K562 (cell line): ENCODE data around the gene ARMC6. TPM values are rescaled to one million over a fixed set of nuclear protein-coding genes. Genes with fewer than 3 reads are reported as not detected.

ENCODE experiments used
- ATAC-seq: fragments of 200-7000 bp; cut with Tn5 transposase; 3 replicates; pipeline ENCODE4 v1.9.1; 2020; ENCODE audit warnings: moderate library complexity
- BruUV-seq: library from RNA; stranded (reverse); fragments of 400-500 nt; replicated peaks from 2 replicates; lab custom pipeline; 2021; lab: Mats Ljungman, UMichigan
- CTCF ChIA-PET: fragments of 300-600 bp; formaldehyde crosslinking; extraction: SDS; loops from one replicate; lab custom pipeline; 2021; ENCODE audit warnings: low intra/inter-chr PET ratio; lab: Yijun Ruan, JAX
- POLR2A ChIA-PET: fragments of 300-600, 350-650 bp; sonication (Branson Sonifier 250); formaldehyde crosslinking; extraction: SDS; loops from one replicate; lab custom pipeline; 2021; ENCODE audit warnings: antibody characterized with exemption, inconsistent platforms; lab: Yijun Ruan, JAX
- DNase-seq, 4 experiments: peaks; one replicate each; pipeline versions ENCODE4 v3.0.0 to v3.0.0-alpha.2; 2011 to 2018; ENCODE audit warnings: low spot score in 3 of 4, mixed read lengths in 3 of 4; ENCODE audit errors: extremely low read depth in 1 of 4
- FAIRE-seq: peaks from 2 replicates; lab custom pipeline; 2011; peaks lifted over from hg19 to GRCh38; lab: Jason Lieb, UNC
- H2AFZ ChIP-seq: 2 replicates; pipeline ENCODE4 v1.6.0; 2011; ENCODE audit warnings: low read depth, low read length, control low read depth, inconsistent platforms
- H3K27ac ChIP-seq: fragments of 200-600 bp; 3 replicates; pipeline ENCODE4 v1.8.0; 2011; ENCODE audit warnings: low read depth, mild to moderate bottlenecking, control low read depth, inconsistent platforms, low read length, moderate library complexity, mixed read lengths; ENCODE audit errors: extremely low read depth
- H3K27me3 ChIP-seq, 2 experiments: fragments of 300-600 bp in 1 of 2; 2 replicates in 1 of 2; 3 replicates in 1 of 2; pipeline versions ENCODE4 v1.6.0 to v1.8.0; 2011; ENCODE audit warnings: inconsistent platforms in 2 of 2, low read length in 2 of 2, mild to moderate bottlenecking in 1 of 2, mixed read lengths in 1 of 2, moderate library complexity in 1 of 2; ENCODE audit not compliant: control insufficient read depth in 2 of 2, insufficient read depth in 2 of 2
- H3K36me3 ChIP-seq: fragments of 300-600 bp; 3 replicates; pipeline ENCODE4 v1.8.0; 2011; ENCODE audit warnings: mild to moderate bottlenecking, low read length, inconsistent platforms; ENCODE audit not compliant: control insufficient read depth, insufficient read depth
- H3K4me1 ChIP-seq, 2 experiments: fragments of 200-600 bp in 1 of 2; replicated peaks in 1 of 2; 2 replicates in 1 of 2; 3 replicates in 1 of 2; pipeline versions ENCODE4 v1.5.1 to v1.8.0; 2011; ENCODE audit warnings: inconsistent platforms in 2 of 2, low read length in 2 of 2, mild to moderate bottlenecking in 1 of 2, mixed read lengths in 1 of 2, moderate library complexity in 1 of 2; ENCODE audit not compliant: control insufficient read depth in 2 of 2, insufficient read depth in 2 of 2
- H3K4me2 ChIP-seq: 2 replicates; pipeline ENCODE4 v1.6.1; 2011; ENCODE audit warnings: low read length, control low read depth, inconsistent platforms, mixed read lengths; ENCODE audit not compliant: insufficient read depth
- H3K4me3 ChIP-seq: fragments of 200-600 bp; sonication (generic), shearing (Covaris generic); 2 replicates; pipeline ENCODE4 v1.5.1; 2016; ENCODE audit warnings: control low read depth, inconsistent platforms
- H3K79me2 ChIP-seq: fragments of 200-600 bp; 3 replicates; pipeline ENCODE4 v1.8.0; 2011; ENCODE audit warnings: low read length, inconsistent platforms; ENCODE audit not compliant: control insufficient read depth, insufficient read depth
- H3K9ac ChIP-seq, 2 experiments: 2 replicates each; pipeline versions ENCODE4 v1.6.0 to v1.6.1; 2011; ENCODE audit warnings: low read depth in 2 of 2, low read length in 2 of 2, control low read depth in 1 of 2, inconsistent platforms in 1 of 2, mild to moderate bottlenecking in 1 of 2, mixed read lengths in 1 of 2; ENCODE audit not compliant: insufficient read depth in 1 of 2
- H3K9me1 ChIP-seq: one replicate; pipeline ENCODE4 v1.6.0; 2011; ENCODE audit warnings: inconsistent platforms, mild to moderate bottlenecking, low read length, moderate library complexity; ENCODE audit not compliant: control insufficient read depth, insufficient read depth
- H3K9me3 ChIP-seq: replicated peaks from 2 replicates; pipeline ENCODE4 v1.5.1; 2011; ENCODE audit warnings: low read depth, low read length, inconsistent platforms; ENCODE audit not compliant: control insufficient read depth, insufficient read depth
- H4K20me1 ChIP-seq: replicated peaks from 2 replicates; pipeline ENCODE4 v1.6.1; 2011; ENCODE audit warnings: low read length, inconsistent platforms, mixed read lengths; ENCODE audit not compliant: control insufficient read depth, insufficient read depth
- CBX5 ChIP-seq: IDR thresholded peaks from 2 replicates; pipeline ENCODE4 v1.6.1; 2014; ENCODE audit warnings: low read depth, borderline replicate concordance
- PTTG1 ChIP-seq: fragments of 450-650 bp; IDR thresholded peaks from 2 replicates; pipeline ENCODE4 v1.6.1; 2016; ENCODE audit warnings: low read depth, mild to moderate bottlenecking, missing genetic modification characterization, missing compliant biosample characterization
- RBM34 ChIP-seq: fragments of 200-400 bp; formaldehyde crosslinking; IDR thresholded peaks from 2 replicates; pipeline ENCODE4 v1.6.1; 2018; ENCODE audit warnings: low read length, borderline replicate concordance; ENCODE audit not compliant: insufficient read depth
- WGBS: fragments of 100-300 bp; shearing (Covaris generic); methylation state at CpG from one replicate; pipeline ENCODE4 v1.1.6; 2016; ENCODE audit warnings: low coverage, mixed read lengths; ENCODE audit not compliant: insufficient coverage; ENCODE audit errors: missing lambda C conversion rate; 5-methylcytosine and 5-hydroxymethylcytosine counted together
- in situ Hi-C: fragments of 300-500 bp; cut with MboI; formaldehyde crosslinking; loops from 4 replicates; pipeline ENCODE4 v1.15.0; 2018; ENCODE audit warnings: inconsistent platforms, mixed read lengths
- intact Hi-C: fragments of 100-400 bp; cut with micrococcal nuclease; formaldehyde crosslinking; loops from 2 replicates; pipeline ENCODE4 v1.14.2; 2022
- polyA plus RNA-seq, 8 experiments: library from polyadenylated mRNA; depleted of rRNA in 4 of 8; stranded (reverse) in 5 of 8; unstranded in 3 of 8; fragments of >200 nt; fragmentation: Nextera tagmentation in 2 of 8; fragmentation: Illumina TruSeq in 1 of 8; extraction: Ambion mirVana in 2 of 8; extraction: Trizol in 1 of 8; gene quantifications; 2 replicates each; pipeline versions ENCODE4 v1.2.1 to v1.2.3, GENCODE V29; 2011 to 2014; ENCODE audit warnings: inconsistent platforms in 1 of 8, missing spikeins in 1 of 8
- total RNA-seq, 7 experiments: library from RNA; depleted of rRNA in 6 of 7; stranded (reverse); fragments of >200 nt in 6 of 7; fragmentation: Illumina TruSeq in 2 of 7; extraction: Trizol in 2 of 7; gene quantifications; 2 replicates each; pipeline versions ENCODE4 v1.2.1 to v1.2.3, GENCODE V29; 2011 to 2021; ENCODE audit warnings: low replicate concordance in 1 of 7
- TF ChIP-seq, protein P1 (sequence below), 3 experiments: IDR thresholded peaks in 2 of 3; conservative IDR thresholded peaks in 1 of 3; 2 replicates each; pipeline ENCODE4 v1.5.1; 2011 to 2012; ENCODE audit warnings: low read length in 3 of 3, mild to moderate bottlenecking in 3 of 3, control low read depth in 2 of 3, improper control_type of control experiment in 1 of 3, inconsistent platforms in 1 of 3, low read depth in 1 of 3, mixed read lengths in 1 of 3, moderate library complexity in 1 of 3; ENCODE audit not compliant: insufficient read depth in 2 of 3

The ARMC6 gene
- total and polyA plus RNA-seq, 9 of the 15 experiments (the other 6 are each of a cell fraction or from before 2014, with no cell fraction given), result 2.1 to 93.4 (median 63.6) TPM

DNA sequence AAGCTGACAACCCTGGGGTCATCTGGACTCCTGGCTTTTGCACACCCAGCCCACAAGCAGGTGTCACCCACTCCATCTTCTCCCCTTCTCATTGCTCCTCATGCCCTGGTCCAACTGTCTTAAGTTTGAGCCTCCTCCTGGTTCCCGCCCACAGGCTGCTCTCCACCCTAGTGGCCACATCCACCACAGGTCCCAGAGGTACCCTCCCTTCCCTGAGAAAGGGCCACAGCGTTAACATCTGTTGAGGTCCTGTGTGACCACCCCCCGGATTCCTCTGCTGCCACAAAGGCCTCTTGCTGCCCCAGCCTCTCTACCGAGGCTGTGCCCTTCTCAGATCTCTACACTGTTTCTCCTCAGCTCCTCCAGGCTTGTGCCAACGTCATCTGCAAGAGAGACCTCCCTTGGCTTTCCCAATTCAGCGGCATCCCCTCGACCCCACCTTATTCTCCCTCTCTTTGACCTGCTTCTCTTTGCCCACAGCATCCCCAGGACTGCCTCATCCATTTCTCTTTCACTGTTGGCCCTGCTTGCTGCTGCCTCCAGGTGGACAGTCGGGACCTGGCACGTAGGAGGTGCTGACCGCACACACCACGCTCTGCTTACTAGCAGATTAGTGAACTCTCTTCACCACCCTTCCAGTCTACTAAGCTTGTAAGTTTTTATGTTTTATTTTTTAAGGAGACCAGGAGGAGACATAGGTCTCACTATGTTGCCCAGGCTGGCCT, 33.3 kb upstream of the ARMC6 start:
- POLR2A ChIA-PET, result interaction anchor here (0.5 to 1.6 kb wide), 5 partner anchors 13 to 250 kb away, joined by 3 to 7 read pairs (median 3); no protein-coding TSS in a partner anchor

More for the DNA sequence above, 33.3 kb upstream of the ARMC6 start:
- Histone ChIP-seq H3K36me3 (peaks cover 94% of the 10 kb centered on the region), H3K9me3 (no peaks in the 10 kb centered on the region), H3K9me1 (peaks cover 4% of the 10 kb centered on the region), H2AFZ (no peak overlapping the region), H3K4me3 (no peak overlapping the region), H3K27ac (no peak overlapping the region), H3K79me2 (no peaks in the 10 kb centered on the region), H3K4me1 (no peaks in the 10 kb centered on the region), H4K20me1 (peaks cover 3% of the 10 kb centered on the region; the same call in 1 of the 2 replicates), H3K9ac (no peak overlapping the region)
- in situ Hi-C loops, result no loop called here
- 79% methylated on average over 11 of the region's 11 CpGs for WGBS
- BruUV-seq, result no TSS peak
- CTCF ChIA-PET, result interaction anchor here (0.6 kb wide), 1 partner anchor 169 kb away, joined by 4 read pairs; no protein-coding TSS in a partner anchor
- no peak for FAIRE-seq
- no peak for DNase-seq
- ATAC-seq, result peak; percentile 53
- TF ChIP-seq RBM34 (no peak), CBX5 (no peak), PTTG1 (tag) (no peak)
- TF ChIP-seq, protein P1, sequence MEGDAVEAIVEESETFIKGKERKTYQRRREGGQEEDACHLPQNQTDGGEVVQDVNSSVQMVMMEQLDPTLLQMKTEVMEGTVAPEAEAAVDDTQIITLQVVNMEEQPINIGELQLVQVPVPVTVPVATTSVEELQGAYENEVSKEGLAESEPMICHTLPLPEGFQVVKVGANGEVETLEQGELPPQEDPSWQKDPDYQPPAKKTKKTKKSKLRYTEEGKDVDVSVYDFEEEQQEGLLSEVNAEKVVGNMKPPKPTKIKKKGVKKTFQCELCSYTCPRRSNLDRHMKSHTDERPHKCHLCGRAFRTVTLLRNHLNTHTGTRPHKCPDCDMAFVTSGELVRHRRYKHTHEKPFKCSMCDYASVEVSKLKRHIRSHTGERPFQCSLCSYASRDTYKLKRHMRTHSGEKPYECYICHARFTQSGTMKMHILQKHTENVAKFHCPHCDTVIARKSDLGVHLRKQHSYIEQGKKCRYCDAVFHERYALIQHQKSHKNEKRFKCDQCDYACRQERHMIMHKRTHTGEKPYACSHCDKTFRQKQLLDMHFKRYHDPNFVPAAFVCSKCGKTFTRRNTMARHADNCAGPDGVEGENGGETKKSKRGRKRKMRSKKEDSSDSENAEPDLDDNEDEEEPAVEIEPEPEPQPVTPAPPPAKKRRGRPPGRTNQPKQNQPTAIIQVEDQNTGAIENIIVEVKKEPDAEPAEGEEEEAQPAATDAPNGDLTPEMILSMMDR (IDR thresholded peaks at IDR 0.05 in 2 of 3, conservative IDR thresholded peaks at IDR 0.05 in 1 of 3; ENCODE audit: insufficient read depth in 2 of 3, low read depth in 1 of 3, low read length in 3 of 3), result peak; percentile 32 to 43 (median 33); a peak in 4 of 6 replicates
- TF ChIP-seq, all 486 proteins: peak for 1
- intact Hi-C loops, result loop anchor here (5.0 kb wide), 1 partner anchor 137 kb away; the partner anchor contains the start of gene TMEM161A
- no peaks in the 10 kb centered on the region for H3K27me3 ChIP-seq
- H3K4me2 ChIP-seq, result no peak overlapping the region
